ENCODE measurements around the gene C18orf54. TPM values are rescaled to one million over a fixed set of nuclear protein-coding genes. Genes with fewer than 3 reads are reported as not detected.
"Not testable (repeated sequence)": the region's sequence is repeated elsewhere in the genome, so short reads cannot be mapped to it uniquely, and the experiment has no call there.

C18orf54 gene
- 1.7 TPM for total RNA-seq

GRCh38 chr18:54357660-54358494 is at the start of gene C18orf54, which contains the start of gene STARD6:
C18orf54 (plus strand) TSS chr18:54357906; CDS start chr18:54360573, 2,667 bp downstream.
STARD6 (minus strand) TSS chr18:54357858; CDS start chr18:54354573, 3,285 bp downstream.
- TF ChIP-seq POLR2AphosphoS5 (IDR thresholded peaks at IDR 0.05; ENCODE audit: insufficient read depth in 1 of 2, low read depth in 1 of 2) (peak; percentile 80 to 81), CTCF (IDR thresholded peaks at IDR 0.05) (peak in 2 of 3 experiments; percentile 14 to 69), POLR2A (IDR thresholded peaks at IDR 0.05) (peak in 1 of 2 donors; percentile 41)
- Histone ChIP-seq H3K4me1 (peaks cover 6% of the 10 kb centered on the region), H3K27me3 (no peaks in the 10 kb centered on the region), H3K27ac (peak within 1 kb of the TSS; percentile 79), H3K4me3 (peak within 1 kb of the TSS; percentile 68 to 71), H3K36me3 (no peaks in the 10 kb centered on the region), H3K9me3 (no peaks in the 10 kb centered on the region)
- intact Hi-C loops (cut with DNase I), result no loop called here
- DNase-seq (ENCODE audit: extremely low spot score in 2 of 2), result peak in 1 of 2 donors; percentile 84

- H3K4me1 ChIP-seq; H3K36me3 ChIP-seq; H3K27ac ChIP-seq; H3K9me3 ChIP-seq; H3K27me3 ChIP-seq; intact Hi-C loops (cut with DNase I); H3K4me3 ChIP-seq; DNase-seq (ENCODE audit: extremely low spot score in 2 of 2): not testable (repeated sequence)
Measured at GRCh38 chr18:54309564-54309963, 48.1 kb upstream of the C18orf54 start.

GRCh38 chr18:54316071-54316820 is 41.5 kb upstream of the C18orf54 start:
- TF ChIP-seq CTCF (IDR thresholded peaks at IDR 0.05) (no peak), POLR2A (IDR thresholded peaks at IDR 0.05) (no peak), POLR2AphosphoS5 (IDR thresholded peaks at IDR 0.05; ENCODE audit: insufficient read depth in 1 of 2, low read depth in 1 of 2) (no peak)
- intact Hi-C loops (cut with DNase I), result no loop called here
- no peak overlapping the region for H3K27ac ChIP-seq

GRCh38 chr18:54323561-54323960 is 34.1 kb upstream of the C18orf54 start:
- no peaks in the 10 kb centered on the region for H3K27me3 ChIP-seq
- DNase-seq (ENCODE audit: extremely low spot score in 2 of 2), result no peak
- no peaks in the 10 kb centered on the region for H3K9me3 ChIP-seq
- no peaks in the 10 kb centered on the region for H3K4me1 ChIP-seq
- no peak overlapping the region for H3K27ac ChIP-seq
- no peak for TF ChIP-seq CTCF (IDR thresholded peaks at IDR 0.05)
- no peak for TF ChIP-seq POLR2A (IDR thresholded peaks at IDR 0.05)
- no peak for TF ChIP-seq POLR2AphosphoS5 (IDR thresholded peaks at IDR 0.05; ENCODE audit: insufficient read depth in 1 of 2, low read depth in 1 of 2)
- intact Hi-C loops (cut with DNase I), result no loop called here
- H3K4me3 ChIP-seq, result no peak overlapping the region
- no peaks in the 10 kb centered on the region for H3K36me3 ChIP-seq

More at GRCh38 chr18:54316071-54316820, 41.5 kb upstream of the C18orf54 start:
- no peak overlapping the region for H3K4me3 ChIP-seq
- H3K9me3 ChIP-seq, result no peaks in the 10 kb centered on the region
- no peaks in the 10 kb centered on the region for H3K4me1 ChIP-seq
- DNase-seq (ENCODE audit: extremely low spot score in 2 of 2), result no peak
- no peaks in the 10 kb centered on the region for H3K27me3 ChIP-seq
- no peaks in the 10 kb centered on the region for H3K36me3 ChIP-seq

- Histone ChIP-seq H3K36me3 (no peaks in the 10 kb centered on the region), H3K27ac (no peak overlapping the region), H3K9me3 (no peaks in the 10 kb centered on the region), H3K27me3 (no peaks in the 10 kb centered on the region), H3K4me1 (no peaks in the 10 kb centered on the region), H3K4me3 (no peak overlapping the region)
- TF ChIP-seq POLR2AphosphoS5 (IDR thresholded peaks at IDR 0.05; ENCODE audit: insufficient read depth in 1 of 2, low read depth in 1 of 2) (no peak), CTCF (IDR thresholded peaks at IDR 0.05) (no peak), POLR2A (IDR thresholded peaks at IDR 0.05) (no peak)
- no peak for DNase-seq (ENCODE audit: extremely low spot score in 2 of 2)
- intact Hi-C loops (cut with DNase I), result no loop called here
Measured at GRCh38 chr18:54323970-54324369, 33.7 kb upstream of the C18orf54 start.
